ENCODE data around the gene ZNF274. TPM values are rescaled to one million over a fixed set of nuclear protein-coding genes. Genes with fewer than 3 reads are reported as not detected.
"Not testable (repeated sequence)": the region's sequence is repeated elsewhere in the genome, so short reads cannot be mapped to it uniquely, and the experiment has no call there.

The ZNF274 gene
- total RNA-seq: 10 to 100 TPM; 14.4 to 17.4 TPM
- long read RNA-seq, full-length matches to known transcripts: 20 of 29 reads
- long read RNA-seq, partial matches to known transcripts: 2 of 29 reads
- long read RNA-seq, other reads (novel, unspliced or antisense): 7 of 29 reads

DNA sequence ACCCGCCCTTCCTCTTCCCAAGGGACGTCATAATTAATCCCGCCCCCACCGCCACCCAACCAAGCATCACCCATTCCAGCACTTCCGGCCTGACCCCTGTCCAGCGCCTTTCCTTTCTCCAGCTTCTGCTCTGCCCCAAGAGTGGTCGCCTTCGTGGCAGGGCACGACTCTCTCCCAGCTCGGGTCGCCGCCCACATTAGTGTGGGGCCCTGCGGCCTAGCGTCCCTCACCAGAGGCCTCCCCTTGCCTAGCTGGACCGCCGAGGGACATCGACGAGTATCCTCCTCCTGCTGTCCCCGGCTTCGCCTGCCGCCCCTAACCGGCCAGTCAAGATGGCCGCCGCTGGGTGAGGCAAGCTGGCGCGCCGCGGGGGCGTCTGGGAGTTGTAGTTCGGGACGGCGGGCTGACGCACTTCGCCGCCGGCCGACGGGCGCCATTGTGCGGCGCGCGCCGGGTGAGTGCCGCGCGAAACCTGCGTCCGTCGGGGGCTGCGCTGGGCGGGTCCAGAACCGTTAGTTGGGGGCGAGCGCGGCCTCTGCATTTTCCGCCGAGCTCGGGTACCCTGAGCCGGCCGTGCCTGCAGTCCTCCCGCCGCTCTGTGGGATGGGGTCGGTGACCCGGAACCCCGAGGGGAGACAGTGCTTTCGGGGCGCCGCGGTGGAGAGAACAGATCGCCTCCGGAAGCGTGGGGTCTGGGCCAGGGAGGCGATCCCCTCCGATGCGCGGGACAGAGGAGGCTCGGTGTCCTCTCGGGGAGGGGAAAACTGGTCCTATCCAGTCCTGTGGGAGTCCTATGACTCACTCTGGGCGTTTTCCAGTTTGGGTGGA lies at the start of gene ZNF274:
Gene ZNF274 (plus strand): TSS at position 73 of the 828 bp plus-strand sequence. CDS start 905 bp downstream, outside the sequence.
- intact Hi-C loops (cut with DNase I, micrococcal nuclease): no loop called here
- DNase-seq (peak; percentile 95), ATAC-seq (peak; percentile 93)

GRCh38 chr19:58134244-58134643 lies 48.6 kb upstream of the ZNF274 start:
- no peak for DNase-seq
- intact Hi-C loops (cut with DNase I, micrococcal nuclease): no loop called here
- no peak for ATAC-seq

DNA sequence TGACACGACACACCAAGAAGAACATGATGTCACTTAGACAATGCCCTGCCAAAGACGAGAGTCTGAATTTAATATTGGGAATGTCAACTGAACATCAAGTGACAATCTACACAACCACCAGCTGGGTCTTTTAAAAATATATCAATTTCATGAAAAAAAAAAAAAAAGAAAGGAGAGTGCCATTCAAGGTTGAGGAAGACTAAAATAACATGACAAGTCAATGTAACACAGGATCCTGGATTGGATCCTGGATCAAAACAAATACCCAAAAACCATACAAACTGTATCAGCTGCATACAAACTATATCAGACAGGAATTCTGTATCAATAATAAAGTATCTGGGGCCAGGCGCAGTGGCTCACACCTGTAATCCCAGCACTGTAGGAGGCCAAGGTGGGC lies 37.0 kb upstream of the ZNF274 start:
- ATAC-seq (no peak), DNase-seq (no peak)
- intact Hi-C loops (cut with DNase I, micrococcal nuclease): no loop called here

- ATAC-seq; intact Hi-C loops (cut with DNase I, micrococcal nuclease); DNase-seq: not testable (repeated sequence)
Measured at GRCh38 chr19:58147475-58147874, 35.4 kb upstream of the ZNF274 start.

- intact Hi-C loops (cut with DNase I, micrococcal nuclease): no loop called here
- ATAC-seq: peak; percentile 65
- peak; percentile 82 to 89 for DNase-seq
Measured at GRCh38 chr19:58150328-58150921, 32.4 kb upstream of the ZNF274 start, which contains the start of gene ZNF329. Gene ZNF329, minus strand, starts transcription at chr19:58150789. Its CDS starts 21,286 bp downstream, at chr19:58129503.

DNA sequence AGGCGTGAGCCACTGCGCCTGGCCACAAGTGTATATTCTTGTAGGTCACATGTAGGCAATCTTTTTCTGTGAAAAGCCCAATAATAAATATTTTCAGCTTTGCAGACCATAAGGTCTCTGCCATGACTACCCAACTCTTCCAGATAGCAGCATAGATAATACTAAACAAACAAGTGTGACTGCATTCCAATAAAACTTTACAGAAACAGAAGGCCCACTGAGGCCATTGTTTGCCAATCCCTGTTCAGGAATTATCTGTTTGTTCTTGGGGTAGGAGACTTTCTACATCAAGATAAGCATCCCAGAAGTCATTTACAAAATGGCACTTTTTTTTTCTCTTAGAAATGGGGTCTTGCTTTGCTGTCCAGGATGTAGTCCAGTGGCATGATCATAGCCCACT lies 29.5 kb upstream of the ZNF274 start:
- intact Hi-C loops (cut with DNase I, micrococcal nuclease): no loop called here
- DNase-seq (no peak), ATAC-seq (no peak)

- intact Hi-C loops (cut with DNase I, micrococcal nuclease): no loop called here
- DNase-seq: peak; percentile 32 to 43
- peak; percentile 19 for ATAC-seq
Measured at GRCh38 chr19:58154287-58154678, 28.6 kb upstream of the ZNF274 start.

GRCh38 chr19:58154679-58155648 lies 27.9 kb upstream of the ZNF274 start:
- intact Hi-C loops (cut with DNase I, micrococcal nuclease): loop anchor here in 1 of 2 donors (5.0 kb wide), 2 partner anchors 133 to 418 kb away; no protein-coding TSS in a partner anchor
- DNase-seq: peak; percentile 92 to 99
- peak; percentile 95 for ATAC-seq

GRCh38 chr19:58157045-58157728 lies 25.7 kb upstream of the ZNF274 start:
- ATAC-seq (no peak), DNase-seq (no peak)
- intact Hi-C loops (cut with DNase I, micrococcal nuclease): loop anchor here in 1 of 2 donors (5.0 kb wide), 2 partner anchors 135 to 420 kb away; no protein-coding TSS in a partner anchor

DNA sequence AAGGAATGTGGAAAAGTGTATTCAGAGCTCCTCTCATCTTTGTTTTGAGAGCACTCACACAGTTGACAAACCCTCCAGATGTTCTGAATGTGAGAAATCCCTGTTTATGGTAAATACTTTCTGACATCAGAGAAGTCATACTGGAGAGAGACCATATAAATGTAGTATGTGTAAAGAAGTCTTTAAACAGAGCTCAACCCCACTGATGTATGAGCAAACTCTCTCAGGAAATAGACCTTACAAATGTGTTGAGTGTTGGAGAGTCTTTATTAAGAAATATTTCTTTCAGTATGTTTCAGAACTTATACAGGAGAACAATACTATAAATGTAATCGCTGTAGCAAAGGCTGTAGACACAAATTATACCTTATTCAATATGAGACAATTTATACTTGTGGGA lies 16.6 kb upstream of the ZNF274 start:
- intact Hi-C loops (cut with DNase I, micrococcal nuclease): no loop called here
- DNase-seq: no peak
- ATAC-seq: no peak

DNA sequence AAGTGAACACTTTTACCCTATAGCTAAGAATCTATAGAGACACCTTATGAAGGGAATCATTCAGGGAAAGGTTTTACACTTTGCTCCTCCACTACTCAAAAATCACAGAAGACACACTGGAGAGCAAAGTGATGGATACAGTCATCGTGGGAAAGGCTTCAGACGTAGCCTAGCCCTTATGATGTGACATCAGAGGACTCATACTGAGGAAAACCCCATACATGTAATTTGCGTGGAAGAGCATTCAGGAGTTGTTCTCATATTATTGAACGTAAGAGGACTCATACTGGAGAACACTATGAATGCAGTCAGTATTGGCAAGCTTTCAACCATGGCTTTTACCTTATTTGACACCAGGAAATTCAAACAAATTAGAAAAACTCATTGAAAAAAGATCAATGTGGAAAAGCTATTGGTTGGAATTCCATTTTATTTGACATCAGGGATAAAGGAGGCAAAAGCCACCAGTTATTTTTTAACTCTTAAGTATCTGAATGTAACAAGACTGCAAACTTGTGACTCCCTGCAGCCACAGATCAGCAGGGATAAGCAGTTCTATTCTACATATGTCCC lies 16.1 kb upstream of the ZNF274 start:
- DNase-seq (no peak), ATAC-seq (no peak)
- intact Hi-C loops (cut with DNase I, micrococcal nuclease): no loop called here

DNA sequence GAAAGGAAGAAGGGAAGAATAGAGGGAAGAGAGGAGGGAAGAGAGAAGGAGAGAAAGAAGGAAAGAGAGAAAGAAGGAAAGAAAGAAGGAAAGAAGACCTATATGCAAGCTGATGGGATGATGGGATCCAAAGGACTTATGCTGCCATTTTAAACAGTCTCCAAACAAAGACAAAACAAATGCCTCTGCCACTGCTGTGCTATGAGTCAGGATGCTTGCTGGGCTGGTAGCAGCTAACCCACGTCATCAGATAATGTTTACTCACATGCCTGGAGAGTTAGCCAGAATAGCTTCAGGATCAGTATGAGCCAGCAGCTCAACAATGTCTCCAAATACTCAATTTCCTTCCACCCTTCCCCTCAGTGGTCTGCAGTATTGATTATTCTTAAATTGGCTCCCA lies 12.0 kb upstream of the ZNF274 start:
- ATAC-seq: no peak
- no peak for DNase-seq

GRCh38 chr19:58181902-58182576 lies 822 bp upstream of the ZNF274 start:
- intact Hi-C loops (cut with DNase I, micrococcal nuclease): no loop called here
- ATAC-seq (no peak), DNase-seq (peak in 1 of 2 donors; percentile 50)

More for the DNA sequence above, 12.0 kb upstream of the ZNF274 start:
- intact Hi-C loops (cut with DNase I, micrococcal nuclease): no loop called here

DNA sequence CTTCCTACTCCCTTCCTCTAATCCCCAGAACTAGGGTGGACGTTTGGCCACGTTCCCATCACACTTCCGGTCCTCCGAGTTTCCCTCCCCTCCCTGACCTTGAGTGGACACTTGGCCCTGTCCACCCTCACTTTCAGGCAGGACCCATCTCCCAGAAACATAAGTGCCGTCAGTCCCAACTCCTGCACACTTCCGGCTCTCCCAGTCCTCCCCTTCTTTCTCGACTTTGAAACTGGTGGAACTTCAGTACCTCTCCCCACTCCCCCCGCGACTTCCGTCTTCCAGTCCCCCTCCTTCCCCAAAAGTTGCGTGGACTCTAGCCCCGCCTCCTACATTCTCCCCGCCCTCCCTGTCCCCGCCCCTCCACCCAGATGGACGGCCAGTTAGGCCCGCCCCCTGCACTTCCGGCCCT lies 278 bp upstream of the ZNF274 start:
- DNase-seq: no peak
- intact Hi-C loops (cut with DNase I, micrococcal nuclease): no loop called here
- no peak for ATAC-seq

DNA sequence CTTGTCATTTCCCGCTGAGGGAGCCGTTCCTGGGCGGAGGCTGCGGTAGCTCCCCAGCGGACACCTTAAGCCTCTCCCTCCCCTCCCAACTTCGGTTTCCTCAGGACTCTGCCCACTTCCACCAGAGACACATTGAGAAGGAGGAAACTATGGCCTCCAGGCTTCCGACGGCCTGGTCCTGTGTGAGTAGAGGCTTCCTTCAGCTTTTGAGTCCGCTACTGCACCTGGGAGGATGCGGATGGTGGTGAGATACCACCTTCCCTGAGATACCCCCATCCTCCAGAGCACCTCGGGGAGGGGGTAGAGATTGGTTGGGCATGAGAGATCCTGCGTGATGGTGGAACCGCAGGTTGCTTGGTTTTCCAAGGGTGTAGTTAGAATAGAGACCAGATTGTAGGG lies 955 bp downstream of the ZNF274 start:
- DNase-seq: no peak
- intact Hi-C loops (cut with DNase I, micrococcal nuclease): no loop called here
- no peak for ATAC-seq

DNA sequence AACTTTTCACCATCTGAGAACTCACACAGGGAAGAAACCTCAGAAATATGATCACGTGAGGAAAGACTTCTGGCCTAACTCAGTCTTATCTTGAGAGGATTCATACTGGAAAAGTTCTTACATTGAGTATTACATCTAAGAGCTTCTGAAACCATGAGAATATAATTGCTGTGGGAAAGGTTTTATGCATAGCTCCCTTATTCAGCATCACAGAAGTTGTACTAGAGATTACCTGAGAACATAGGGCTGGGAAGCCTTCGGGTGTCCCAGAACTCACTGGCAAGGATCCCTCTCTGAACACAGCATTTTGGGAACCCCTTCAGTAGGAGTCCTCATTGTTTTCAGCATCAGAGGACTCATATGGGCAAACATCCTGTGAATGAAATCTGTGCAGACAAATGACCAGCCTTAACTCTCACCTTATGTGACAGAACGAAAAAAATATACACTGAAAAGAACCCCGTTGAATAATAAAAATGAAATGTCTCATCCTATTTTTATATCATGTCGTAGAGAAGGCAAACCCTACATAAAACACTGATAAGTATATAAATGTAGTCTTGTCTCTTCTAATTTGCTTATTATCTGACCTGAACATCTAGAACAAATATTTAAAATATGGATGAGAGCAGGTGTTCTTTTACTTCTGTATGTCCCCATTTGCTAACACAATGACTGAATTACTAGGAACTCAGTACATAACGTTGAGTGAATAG lies 14.2 kb downstream of the ZNF274 start:
- ATAC-seq (no peak), DNase-seq (no peak)
- intact Hi-C loops (cut with DNase I, micrococcal nuclease): no loop called here
